Stimulated activated CD8-positive, alpha-beta memory T cell treated with anti-CD3 and anti-CD28 coated beads, Interleukin-4, amount 100 ng/mL, for 1 hour (primary cell): ENCODE data around the gene GFAP.

Experiments used
- DNase-seq, 2 donors: peaks; one replicate each; pipeline ENCODE4 v3.0.0-alpha.2; 2020; ENCODE audit warnings: low read depth in 2 of 2, low spot score in 1 of 2

The GFAP gene

GRCh38 chr17:44867841-44868240 lies 47.5 kb downstream of the GFAP start:
- no peak for DNase-seq

- DNase-seq: no peak
Measured at GRCh38 chr17:44865931-44866330, 49.4 kb downstream of the GFAP start.

GRCh38 chr17:44865231-44865660 lies 50.1 kb downstream of the GFAP start:
- DNase-seq: peak; percentile 41 to 55

- no peak for DNase-seq
Measured at GRCh38 chr17:44864831-44865230, 50.5 kb downstream of the GFAP start.

GRCh38 chr17:44863061-44863918 lies 52.0 kb downstream of the GFAP start:
- DNase-seq: no peak

GRCh38 chr17:44862278-44862914 lies 52.9 kb downstream of the GFAP start:
- no peak for DNase-seq

GRCh38 chr17:44859701-44860100 lies 55.6 kb downstream of the GFAP start:
- no peak for DNase-seq

GRCh38 chr17:44854192-44854591 lies 61.1 kb downstream of the GFAP start:
- DNase-seq: no peak
